ENCODE measurements around the gene ZNF358.

Gene ZNF358

DNA sequence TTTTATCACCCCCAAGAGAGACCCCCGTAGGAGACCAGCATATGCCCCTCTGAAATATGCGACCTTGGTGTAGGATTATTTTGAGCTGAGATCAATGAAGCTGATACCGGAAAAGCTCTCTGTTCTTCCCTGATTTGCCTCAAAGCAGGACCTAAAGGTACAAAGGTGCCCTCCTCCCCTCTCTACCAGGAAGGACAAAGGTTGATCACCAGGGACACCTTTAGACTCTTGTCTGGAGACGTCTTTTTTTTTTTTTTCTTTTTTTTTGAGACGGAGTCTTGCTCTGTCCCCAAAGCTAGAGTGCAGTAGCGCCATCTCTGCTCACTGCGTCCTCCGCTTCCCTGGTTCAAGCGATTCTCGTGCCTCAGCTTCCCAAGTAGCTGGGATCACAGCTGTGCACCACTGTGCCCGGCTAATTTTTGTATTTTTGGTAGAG lies 26.3 kb upstream of the ZNF358 start:
- DNase-seq = no peak

DNA sequence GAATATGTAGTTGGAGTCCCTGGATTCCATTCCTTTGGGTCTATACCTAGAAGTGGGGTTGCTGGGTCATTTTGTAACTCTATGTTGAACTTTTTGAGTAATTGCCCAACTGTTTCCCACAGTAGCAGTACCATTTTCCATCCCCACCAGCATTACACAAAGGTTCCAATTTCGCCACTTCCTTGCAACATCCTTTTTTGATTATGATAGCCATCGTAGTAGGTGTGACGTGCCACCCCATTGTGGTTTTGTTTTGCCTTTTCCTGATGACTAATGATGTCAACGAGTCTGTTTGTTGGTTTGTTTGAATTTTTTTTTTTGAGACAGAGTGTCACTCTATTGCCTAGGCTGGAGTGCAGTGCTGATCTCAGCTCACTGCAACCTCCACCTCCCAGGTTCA lies 23.8 kb upstream of the ZNF358 start:
- DNase-seq = no peak

DNA sequence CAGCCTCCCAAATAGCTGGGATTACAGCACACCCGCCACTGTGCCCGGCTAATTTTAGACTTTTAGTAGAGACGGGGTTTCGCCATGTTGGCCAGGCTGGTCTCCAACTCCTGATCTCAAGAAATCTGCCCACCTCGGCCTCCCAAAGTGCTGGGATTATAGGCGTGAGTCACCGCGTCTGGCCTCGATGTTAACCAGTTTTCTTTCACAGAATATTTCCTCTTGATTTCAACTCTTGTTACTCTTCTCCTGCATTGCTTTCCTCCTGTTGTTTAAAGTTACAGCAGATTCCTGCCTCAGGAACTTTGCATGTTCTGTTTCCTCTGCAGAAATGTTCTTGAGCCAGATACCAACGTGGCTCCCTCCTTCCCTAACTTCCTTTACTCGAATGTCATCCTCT lies 23.3 kb upstream of the ZNF358 start:
- DNase-seq = no peak

DNA sequence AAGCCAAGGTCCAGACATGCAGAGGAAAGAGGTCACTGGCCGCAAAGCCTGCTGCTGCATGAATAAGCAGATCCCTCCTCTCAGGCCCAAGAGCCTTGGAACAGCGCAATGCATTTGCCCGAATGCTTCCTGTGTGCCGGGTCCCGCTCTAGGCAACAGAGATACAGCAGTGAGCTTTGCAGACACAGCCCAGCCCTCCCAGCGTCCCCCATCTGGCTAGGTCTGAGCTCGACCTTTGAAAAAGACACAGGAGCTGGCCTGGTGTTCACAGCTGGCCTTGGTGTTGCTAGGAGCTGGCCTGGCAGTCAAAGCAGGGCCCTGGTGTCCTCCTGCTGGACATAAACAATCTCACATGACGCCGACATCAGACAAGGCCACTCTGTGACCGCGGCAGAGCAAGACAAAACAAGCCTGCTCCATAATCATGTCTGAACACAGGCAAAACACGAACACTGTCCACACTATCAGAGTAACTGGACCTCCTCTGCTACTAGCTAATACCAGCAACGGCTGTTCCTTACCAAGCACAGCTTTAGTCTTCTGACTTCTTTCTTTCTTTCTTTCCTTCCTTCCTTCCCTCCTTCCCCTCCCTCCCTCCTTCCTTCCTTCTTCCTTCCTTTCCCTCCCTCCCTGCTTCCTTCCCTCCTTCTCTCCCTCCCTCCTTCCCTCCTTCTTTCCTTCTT lies 21.3 kb upstream of the ZNF358 start:
- DNase-seq = no peak

DNA sequence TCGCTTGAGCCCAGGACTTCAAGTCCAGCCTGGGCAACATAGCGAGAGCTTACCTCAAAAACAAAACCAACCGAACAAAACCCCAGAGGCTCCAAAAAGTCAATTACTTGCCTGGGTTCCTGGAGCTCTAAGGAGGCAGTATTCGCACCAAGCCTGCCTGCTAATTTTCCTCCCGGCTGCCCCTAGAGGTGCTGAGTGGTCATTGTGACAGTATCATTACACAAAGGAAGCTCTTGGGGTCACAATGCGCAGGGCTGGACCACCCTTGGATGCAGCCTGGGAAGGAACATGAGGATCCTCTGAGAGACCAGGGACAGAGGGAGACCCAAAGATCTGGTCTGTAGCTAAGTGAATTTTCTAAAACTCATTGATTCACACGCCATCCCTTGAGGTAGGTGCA lies 18.6 kb upstream of the ZNF358 start:
- no peak for DNase-seq

DNA sequence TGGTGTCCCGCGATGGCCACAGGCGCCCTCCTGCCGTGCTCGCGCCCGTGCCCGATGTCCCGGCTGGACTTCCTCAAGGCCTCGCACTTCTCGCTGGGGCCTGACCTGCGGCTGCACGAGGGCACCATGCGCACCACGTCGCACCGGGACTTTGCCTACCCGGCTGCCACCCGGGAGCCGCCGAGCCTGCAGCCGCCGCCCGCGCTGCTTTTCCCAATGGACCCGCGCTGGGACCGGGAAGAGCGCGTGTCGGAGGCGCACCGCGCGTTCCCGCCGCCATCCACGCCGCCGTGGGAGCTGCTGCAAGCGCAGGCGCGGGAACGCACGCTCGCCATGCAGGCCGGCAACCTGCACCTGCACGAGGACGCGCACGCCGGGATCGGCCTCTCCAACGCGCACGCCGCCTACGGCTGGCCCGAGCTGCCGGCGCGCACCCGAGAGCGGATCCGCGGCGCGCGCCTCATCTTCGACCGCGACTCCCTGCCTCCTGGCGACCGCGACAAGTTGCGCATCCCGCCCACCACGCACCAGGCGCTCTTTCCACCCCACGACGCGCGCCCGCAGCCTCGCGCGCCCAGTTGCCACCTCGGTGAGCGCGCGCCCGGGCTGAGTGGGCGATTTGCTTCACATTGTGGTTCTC lies 15.0 kb upstream of the ZNF358 start:
- no peak for DNase-seq

DNA sequence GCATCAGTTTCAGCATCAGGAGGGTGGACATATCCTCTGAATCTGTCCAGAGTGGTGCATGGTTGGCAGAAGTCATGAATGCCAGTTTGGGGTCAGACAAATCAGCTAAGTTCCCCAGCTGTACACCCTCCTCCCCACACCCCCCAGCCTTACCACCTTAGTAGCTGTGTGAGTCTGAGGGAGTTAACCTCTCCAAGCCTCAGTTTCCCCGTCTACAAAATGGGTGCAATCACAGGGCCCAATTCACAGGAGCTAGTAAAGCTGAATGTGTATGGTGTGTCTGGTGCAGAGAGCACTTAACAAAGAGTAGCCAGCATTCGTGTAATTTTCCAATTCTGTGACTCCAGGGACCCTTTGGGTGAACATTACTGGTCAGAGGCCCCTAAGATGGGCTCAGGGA lies 13.4 kb upstream of the ZNF358 start:
- DNase-seq = no peak

DNA sequence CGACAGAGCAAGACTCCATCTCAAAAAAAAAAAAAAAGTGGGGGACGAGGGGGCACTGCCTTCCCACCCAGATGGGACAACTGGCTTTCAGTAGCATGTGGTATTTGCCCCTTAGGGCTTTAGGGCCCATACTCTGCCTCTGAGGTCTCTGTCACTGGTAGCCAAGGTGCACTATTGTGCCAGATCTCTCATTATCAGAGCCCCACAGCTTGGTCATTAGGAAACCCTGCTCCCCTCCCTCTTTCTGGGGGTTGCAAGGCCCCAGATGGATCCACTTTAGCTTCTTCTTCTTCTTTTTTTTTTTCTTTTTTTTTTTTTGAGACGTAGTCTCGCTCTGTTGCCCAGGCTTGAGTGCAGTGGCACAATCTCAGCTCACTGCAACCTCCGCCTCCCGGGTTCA lies 11.2 kb upstream of the ZNF358 start:
- DNase-seq = no peak

DNA sequence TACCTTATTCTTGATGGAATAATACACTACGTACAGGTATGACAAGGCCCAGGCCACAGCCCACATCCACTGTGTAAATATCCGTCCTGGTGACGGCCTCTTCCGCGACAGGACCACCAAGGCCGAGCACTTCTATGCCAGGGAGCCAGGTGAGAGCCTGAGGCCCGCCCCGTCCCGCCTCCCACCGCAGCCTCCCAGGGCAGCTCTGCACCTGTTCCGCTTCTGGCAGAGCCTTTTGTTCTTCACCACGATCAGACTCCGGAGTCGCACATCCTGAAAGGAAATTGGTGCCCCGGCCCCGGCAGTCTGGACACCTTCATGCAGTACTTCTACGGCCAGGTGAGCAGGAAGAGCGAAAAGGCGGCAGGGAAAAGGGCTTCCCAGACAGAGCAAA lies 10.6 kb upstream of the ZNF358 start:
- no peak for DNase-seq

DNA sequence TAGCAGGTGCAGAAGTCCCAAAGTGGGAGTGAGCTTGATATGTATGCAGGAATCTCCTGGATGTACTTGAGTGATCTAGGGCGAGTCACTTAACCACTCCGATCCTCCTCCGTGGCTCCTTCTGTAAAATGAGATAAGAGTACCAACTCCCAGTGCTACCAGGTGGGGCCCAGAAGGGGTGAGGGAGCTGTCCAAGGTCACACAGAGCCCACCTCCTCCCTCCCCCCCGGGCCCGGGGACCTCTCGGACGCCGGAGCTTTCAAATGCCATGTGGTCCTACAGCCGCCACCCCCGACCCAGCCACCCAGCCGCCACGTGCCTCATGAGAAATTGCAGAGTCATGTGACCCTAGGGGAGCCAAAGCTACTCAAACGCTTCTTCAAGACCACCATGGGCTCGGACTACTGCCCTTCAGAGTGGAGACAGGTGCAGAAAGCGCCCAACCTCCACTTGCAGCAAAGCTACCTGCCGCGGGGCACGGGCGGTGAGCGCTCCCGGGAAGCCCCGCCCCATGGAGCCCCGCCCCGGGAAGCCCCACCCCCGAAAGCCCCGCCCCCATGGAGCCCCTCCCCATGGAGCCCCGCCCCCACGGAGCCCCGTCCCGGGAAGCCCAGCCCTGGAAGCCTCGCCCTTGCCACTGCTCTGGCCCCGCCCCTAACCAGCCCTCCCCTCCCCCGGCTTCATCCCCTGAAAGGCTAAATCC lies 10.1 kb upstream of the ZNF358 start:
- no peak for DNase-seq

DNA sequence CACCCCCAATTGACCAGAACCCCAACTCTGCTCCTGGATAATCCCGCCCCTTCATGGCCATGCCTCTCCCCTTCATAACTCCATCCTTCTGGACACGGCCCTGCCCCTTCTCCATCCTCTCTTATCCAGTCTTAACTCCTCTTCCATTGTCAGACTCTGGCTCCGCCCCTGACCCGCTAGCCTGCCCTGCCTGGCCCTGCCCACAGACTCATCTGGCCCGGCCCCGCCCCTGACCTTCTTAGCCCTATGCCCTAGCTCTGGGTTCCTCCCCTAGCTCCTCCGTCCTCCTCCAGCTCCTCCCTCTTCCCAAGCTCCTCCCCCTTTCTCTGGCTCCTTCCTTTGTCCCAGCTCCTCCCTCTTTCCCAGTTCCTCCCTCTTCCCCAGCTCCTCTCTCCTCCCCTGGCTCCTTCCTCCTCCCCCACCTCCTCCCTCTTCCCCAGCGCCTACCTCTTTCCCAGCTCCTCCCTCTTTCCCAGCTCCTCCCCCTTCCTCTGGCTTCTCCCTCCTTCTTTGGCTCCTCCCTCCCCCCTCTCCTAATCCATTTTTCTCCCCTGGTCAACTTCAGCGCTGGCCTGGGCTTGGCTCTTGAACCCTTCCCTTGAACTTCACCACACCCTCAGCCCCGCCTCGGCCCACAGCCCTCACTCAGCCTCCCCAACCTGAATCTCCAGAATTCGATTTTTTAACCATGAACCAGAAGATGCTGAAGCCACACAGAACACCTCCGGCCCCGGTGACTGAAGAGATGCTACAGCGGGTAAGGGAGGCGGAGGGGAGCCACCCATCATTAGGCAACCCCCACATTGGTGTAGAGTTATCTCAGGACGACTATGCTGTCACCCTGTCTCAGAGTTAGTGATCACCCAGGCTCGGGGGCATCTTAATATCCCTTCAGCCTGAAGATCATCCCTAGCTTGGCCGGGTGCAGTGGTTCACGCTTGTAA lies 9.2 kb upstream of the ZNF358 start:
- DNase-seq = no peak

DNA sequence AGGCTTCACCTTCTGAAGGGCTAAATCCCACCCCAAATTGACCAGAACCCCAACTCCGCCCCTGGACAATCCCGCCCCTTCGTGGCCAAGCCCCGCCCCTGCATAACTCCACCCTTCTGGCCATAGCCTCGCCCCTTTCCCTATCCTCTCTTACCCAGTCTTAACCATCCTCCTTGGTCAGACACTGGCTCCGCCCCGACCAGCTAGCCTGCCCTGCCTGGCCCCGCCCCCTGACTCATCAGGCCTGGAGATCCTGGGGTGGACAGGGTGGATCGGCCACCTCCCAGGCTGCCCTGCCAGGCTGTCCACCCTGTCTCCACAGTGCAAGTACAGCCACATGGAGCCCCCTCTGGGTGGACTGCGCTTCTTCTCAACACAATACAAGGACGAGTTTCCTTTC lies 8.0 kb upstream of the ZNF358 start:
- DNase-seq = no peak

DNA sequence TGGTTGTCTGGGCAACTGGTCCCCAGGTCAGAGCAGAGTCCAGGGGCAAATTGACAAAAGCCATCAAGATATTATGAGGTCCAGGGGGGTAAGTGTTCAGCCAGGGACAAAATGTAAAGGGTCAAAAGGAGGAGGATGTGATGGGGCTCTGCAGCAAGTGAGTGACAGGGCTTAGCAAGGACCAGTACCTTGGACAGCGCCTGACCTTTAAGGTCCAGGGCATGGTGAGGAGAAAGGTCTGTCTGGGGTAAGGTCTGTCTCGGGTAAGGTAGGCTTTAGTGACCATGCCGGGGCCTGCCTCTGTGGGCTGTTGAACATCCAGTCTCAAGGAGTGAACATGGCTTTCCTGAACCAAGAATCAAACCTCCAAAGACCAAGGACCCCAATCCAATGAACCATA lies 6.3 kb upstream of the ZNF358 start:
- DNase-seq = no peak

DNA sequence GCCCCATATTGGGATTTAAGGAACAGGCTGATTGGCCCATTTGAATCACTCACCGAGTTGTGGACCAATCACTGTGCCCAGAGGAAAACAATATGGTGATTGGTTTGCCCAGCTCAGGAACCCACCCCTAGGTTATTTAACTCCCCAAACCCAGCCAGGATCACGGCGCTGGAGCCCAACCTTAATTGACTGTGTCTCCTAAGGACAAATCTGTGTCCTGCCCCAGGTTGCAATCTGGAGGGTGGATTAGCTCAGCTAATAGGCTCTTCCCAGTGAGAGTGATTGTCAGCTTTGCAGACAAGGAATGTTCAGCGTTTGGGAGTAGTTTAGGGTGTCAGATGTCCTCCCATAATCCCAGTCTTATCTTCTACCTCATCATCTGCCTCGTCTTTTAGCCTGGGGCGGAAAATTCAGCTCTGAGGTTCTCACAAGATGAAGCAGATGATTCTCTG lies 3.5 kb upstream of the ZNF358 start:
- no peak for DNase-seq

DNA sequence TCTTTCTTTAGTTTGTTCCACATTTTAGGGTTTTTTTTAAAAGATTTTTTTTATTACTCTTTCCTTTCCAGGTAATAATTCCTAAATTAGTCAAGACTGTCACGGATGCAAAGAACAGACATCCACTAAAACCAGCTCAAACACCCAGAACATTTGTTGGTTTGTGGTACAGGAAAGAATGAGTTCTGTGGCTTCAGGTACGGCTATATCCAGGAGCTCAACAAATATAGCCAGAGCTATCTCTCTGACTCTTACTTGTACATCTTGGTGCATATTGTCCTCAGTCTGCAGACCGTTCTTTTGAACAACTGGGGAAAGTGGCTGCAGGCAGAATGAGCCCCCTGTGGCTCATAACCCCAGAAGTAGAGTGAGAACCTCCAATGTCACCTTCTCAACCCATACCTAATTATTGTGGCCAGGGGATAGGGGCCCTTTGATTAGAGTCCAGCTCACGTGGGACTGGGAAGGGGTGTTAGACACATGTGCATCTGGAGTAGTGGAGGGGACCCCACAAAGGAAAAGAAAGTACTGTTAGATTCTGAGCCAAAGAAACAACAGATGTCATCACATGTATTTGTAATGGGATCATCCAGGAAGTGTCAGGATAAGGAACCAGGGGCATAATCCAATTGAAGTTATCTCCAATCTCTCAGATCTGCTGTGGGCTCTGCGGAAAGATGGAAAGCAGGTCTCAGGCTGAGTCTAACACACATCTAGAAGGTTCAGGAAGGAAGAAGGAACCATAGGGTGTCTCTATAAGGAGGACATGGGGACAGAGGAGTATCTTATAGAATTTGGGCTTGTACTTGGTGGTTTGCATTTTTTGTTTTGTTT lies 1.9 kb upstream of the ZNF358 start:
- no peak for DNase-seq

DNA sequence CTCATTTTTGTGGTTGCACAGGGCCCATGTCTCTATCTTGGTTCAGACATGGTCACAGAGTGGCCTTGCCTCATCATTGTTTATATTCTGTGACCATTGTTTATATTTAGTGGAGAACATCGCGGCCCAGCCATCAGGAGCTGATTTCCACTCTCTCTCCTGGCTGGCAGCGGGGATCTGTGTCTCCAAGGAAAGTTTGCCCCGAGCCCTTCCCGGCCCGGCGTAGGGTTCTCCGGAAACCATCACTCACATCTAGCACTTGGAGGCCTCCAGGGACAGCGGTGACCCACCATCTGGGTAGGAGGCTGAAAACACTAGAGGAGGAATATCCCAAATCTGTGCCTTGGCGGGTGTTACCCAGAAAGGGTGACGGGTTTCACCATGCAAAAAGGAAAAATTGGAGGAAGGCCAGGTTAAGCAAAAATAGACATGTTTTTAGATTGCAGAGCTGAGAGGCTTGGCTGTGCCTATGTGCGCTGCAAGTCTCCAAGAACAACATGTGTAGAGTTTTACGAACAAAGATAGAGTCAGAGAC lies 726 bp upstream of the ZNF358 start:
- DNase-seq = no peak

DNA sequence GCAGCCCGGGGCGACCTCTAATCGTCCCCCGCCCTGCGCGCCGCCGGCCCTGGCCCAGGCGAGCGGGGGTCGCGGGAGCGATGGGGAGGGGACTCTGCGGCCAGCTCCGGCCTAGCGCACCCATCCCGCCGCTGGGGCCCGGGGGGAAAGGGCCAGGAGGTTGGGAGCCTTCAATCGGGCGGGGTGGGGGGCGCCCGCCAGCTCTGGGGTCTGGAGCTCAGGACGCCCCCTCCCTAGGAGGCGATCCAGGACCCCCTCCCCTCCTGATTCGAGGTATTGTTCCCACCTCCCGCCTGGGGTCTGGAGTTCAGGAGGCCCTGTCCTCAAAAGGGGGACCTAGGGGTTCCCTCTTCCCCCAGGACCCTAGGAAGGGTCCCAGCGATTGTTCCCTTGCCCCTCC lies 430 bp downstream of the ZNF358 start:
- DNase-seq = no peak

DNA sequence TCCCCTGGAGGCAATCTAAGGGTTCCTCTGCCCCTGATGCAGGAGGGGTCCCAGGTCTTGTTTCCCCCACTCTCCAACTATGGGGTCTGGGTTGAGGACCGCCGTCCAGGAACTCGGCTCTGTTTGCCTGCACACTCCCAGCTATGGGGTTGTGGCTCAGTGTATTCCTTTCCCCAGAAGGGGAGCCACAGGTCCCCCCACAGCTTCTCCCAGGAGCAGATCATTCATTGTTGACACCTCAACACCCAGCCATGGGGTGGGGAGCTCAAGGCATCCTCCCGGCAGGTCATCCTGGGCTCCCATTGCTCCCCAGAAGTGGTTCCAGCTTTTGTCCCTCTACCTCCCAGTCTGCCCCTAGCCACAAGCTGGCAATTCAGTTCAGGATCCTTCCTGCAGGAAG lies 975 bp downstream of the ZNF358 start:
- no peak for DNase-seq

DNA sequence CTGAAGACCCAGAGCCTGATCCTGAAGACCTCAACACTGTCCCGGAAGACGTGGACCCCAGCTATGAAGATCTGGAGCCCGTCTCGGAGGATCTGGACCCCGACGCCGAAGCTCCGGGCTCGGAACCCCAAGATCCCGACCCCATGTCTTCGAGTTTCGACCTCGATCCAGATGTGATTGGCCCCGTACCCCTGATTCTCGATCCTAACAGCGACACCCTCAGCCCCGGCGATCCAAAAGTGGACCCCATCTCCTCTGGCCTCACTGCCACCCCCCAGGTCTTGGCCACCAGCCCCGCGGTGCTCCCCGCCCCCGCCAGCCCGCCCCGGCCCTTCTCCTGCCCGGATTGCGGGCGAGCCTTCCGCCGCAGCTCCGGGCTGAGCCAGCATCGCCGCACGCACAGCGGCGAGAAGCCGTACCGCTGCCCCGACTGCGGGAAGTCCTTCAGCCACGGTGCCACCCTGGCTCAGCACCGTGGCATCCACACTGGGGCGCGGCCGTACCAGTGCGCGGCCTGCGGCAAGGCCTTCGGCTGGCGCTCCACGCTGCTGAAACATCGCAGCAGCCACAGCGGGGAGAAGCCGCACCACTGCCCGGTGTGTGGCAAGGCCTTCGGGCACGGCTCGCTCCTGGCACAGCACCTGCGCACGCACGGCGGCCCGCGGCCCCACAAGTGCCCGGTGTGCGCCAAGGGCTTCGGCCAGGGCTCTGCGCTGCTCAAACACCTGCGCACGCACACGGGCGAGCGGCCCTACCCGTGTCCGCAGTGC lies 3.6 kb downstream of the ZNF358 start:
- DNase-seq = no peak

DNA sequence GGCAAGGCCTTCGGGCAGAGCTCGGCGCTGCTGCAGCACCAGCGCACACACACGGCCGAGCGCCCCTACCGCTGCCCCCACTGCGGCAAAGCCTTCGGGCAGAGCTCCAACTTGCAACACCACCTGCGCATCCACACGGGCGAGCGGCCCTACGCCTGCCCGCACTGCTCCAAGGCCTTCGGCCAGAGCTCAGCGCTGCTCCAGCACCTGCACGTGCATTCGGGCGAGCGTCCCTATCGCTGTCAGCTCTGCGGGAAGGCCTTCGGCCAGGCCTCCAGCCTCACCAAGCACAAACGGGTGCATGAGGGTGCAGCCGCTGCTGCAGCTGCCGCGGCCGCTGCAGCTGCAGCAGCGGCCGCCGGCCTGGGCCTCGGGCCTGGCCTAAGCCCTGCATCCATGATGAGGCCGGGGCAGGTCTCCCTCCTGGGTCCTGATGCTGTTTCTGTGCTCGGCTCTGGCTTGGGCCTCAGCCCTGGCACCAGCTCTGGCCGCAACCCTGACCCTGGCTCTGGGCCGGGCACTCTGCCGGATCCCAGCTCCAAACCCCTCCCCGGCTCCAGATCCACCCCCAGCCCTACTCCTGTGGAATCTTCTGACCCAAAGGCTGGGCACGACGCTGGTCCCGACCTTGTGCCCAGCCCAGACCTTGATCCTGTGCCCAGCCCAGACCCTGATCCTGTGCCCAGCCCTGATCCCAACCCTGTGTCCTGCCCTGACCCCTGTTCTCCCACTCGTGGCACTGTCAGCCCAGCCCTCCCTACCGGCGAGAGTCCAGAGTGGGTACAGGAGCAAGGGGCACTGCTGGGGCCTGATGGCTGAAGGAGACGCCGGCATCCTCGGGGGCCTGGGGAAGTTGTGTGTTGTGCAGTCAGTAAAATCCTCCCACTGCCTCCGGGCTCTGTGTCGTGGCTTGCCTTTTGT lies 4.5 kb downstream of the ZNF358 start:
- DNase-seq = no peak
